A673 (cell line): Measurements from ENCODE around the gene GOLGA5.

Experiments used
- CTCF ChIP-seq: fragments of 300-800, 200-600 bp; sonication (generic); conservative IDR thresholded peaks from 2 replicates; pipeline ENCODE4 v1.5.1; 2017; ENCODE audit warnings: low read depth, mild to moderate bottlenecking, antibody characterized with exemption, low read length, moderate library complexity, mixed read lengths
- EZH2 ChIP-seq: fragments of 200-600 bp; sonication (generic); IDR thresholded peaks from 2 replicates; pipeline ENCODE4 v1.6.1; 2017; ENCODE audit warnings: borderline replicate concordance, low read depth, mild to moderate bottlenecking, mixed read lengths, antibody characterized with exemption, low read length; ENCODE audit not compliant: poor library complexity, severe bottlenecking

- no peak for TF ChIP-seq CTCF
- no peak for TF ChIP-seq EZH2
These were observed 72.2 kb downstream of the GOLGA5 start for GRCh38 chr14:92866181-92866752.
